ENCODE results near the gene SLC38A1.
"Not testable (repeated sequence)": the region's sequence is repeated elsewhere in the genome, so short reads cannot be mapped to it uniquely, and the experiment has no call there.

The SLC38A1 gene

DNA sequence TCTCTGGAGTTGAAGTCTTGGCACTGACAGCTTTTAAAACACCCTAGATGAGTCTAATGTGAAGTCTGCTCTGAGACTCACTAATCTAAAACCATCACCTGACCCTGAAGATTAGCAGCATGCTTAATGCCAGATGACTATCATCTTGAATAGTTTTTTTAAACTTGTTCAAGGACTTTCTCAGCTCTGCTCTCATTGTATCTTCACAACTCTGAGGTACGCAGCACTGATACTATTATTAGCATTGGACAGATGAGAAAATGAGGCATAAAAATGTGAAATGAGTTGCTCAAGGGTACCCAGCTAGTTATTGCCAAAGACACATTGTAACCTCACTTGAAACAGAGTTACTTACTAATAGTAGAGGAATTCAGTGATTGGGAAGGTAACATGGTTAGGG lies 4.8 kb downstream of the SLC38A1 start:
- no peak for DNase-seq (ENCODE audit: low read depth)

- DNase-seq (ENCODE audit: low read depth): no peak
Measured at GRCh38 chr12:46263140-46264016, 5.5 kb downstream of the SLC38A1 start.

DNA sequence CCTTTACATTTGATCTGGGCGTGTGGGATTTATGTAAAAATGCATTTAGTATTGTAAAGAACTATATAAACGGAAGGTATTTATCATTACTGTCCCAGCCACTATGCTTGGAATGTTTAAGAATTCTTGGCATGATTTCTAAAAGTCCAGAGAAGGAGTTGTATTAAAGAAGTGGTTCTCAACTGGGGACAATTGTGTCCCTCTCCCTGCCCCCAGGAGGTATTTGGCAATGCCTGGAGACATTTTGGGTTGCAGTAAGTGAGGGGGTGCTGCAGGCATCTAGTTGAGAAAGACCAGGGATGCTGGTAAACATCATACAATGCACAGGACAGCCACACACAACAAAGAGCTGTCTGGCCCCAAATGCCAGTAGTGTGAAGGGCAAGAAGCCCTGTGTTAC lies 7.2 kb downstream of the SLC38A1 start:
- DNase-seq (ENCODE audit: low read depth): no peak

- no peak for DNase-seq (ENCODE audit: low read depth)
Measured at GRCh38 chr12:46260913-46261476, 7.8 kb downstream of the SLC38A1 start.

DNA sequence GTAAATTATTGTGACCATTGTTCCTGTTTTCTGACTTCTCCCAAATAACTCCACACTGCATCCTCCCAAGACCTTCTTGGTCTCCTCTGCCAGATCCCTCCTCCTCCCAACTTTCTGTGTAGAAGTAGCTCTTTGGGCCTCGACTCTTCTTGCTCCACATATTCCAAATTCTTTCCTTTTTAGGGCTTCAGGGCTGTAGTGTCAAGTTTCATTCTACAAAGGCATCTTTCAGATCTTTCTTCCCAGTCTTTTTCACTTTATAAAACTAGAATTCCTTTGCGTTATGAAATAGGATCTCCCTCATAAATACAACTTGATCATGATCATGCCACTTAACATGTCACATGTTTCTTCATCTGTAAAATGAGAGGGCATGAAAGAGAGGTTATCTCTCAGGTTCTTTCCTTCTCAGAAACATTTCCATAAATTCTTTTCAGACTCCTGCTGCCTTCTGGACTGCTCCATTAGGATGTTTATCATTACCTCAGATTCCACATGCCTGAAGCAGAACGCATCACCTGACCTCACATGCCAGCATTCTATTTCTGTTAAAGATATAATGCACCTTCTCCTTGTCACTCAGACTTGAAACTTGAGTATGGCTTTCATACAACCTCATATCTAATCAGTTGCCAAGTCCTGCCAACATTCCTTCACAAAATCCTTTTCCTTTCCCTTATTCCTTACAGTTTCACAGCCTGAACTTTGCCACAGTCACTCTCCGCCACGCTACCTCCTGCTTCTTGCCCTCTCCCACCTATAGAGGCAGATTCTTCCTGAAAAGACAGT lies 8.5 kb downstream of the SLC38A1 start:
- DNase-seq (ENCODE audit: low read depth): no peak

DNA sequence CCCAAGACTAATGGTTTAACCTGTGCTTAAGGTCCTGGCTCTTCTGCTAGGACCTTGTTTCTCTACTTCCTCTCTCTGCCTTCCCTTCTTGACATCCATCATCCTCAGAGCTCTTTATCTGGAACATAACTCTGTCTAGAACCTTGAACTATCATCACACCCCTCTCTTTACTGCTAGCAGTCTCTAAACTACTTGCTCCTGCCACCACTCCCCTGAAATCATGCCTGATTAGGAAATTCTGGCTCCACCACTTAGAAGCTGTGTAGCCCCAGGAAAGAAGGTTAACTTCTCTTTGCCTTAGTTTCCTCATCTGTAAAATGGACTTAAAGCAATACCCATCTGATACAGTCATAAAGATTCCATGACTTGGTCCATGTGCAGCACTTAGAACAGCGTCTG lies 9.1 kb downstream of the SLC38A1 start:
- DNase-seq (ENCODE audit: low read depth): no peak

DNA sequence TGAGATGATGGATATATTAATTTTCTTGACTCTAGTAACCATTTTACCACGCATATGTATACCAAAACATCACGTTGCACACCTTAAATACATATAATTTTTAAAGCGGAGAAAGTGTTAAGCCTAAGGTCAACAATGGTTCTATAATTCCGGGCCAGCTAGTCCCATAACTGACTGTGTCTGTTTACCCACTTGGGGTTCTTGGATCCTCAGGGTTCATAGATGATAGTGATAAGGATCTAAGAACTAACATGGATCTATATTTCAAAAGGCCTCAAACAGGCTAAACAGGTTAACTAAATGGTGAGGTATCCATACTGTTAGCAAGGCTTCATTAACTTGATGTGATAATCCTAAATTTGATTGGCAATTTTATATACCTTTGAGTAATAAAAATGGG lies 9.8 kb downstream of the SLC38A1 start:
- DNase-seq (ENCODE audit: low read depth): no peak

GRCh38 chr12:46258129-46258528 lies 10.7 kb downstream of the SLC38A1 start:
- DNase-seq (ENCODE audit: low read depth): no peak

GRCh38 chr12:46256942-46257341 lies 11.9 kb downstream of the SLC38A1 start:
- no peak for DNase-seq (ENCODE audit: low read depth)

DNA sequence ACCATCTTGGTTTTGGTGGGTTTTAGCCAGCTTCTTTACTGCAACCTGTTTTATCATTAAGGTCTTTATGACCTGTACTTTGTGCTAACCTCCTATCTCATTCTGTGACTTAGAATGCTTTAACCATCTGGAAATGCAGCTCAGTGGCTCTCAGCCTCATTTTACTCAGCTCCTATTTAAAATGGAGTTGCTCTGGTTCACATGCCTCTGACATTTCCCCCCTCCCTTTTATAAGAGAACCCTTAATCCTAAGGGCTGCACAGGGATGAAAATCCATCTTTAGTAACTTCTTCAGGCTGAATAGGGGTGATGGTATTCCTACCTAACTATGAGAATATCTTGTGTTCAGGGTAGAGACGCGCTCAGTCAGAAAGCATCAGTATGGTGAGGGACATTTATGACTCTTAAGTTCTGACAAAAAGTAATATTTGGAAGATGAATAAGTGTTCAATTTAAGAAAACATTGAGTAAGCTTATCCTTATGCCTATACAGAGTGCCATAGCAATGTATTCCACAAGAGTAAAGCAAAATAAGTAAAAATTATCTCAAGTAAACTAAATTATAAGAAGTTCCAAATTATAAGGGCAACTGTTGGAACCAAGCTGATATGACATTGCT lies 15.2 kb downstream of the SLC38A1 start:
- no peak for DNase-seq (ENCODE audit: low read depth)

DNA sequence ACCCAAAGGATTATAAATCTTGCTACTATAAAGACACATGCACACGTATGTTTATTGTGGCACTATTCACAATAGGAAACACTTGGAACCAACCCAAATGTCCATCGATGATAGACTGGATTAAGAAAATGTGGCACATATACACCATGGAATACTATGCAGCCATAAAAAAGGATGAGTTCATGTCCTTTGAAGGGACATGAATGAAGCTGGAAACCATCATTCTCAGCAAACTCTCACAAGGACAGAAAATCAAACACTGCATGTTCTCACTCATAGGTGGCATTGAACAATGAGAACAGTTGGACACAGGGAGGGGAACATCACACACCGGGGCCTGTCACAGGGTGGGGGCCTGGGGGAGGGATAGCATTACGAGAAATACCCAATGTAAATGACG lies 16.8 kb downstream of the SLC38A1 start:
- DNase-seq (ENCODE audit: low read depth): not testable (repeated sequence)

DNA sequence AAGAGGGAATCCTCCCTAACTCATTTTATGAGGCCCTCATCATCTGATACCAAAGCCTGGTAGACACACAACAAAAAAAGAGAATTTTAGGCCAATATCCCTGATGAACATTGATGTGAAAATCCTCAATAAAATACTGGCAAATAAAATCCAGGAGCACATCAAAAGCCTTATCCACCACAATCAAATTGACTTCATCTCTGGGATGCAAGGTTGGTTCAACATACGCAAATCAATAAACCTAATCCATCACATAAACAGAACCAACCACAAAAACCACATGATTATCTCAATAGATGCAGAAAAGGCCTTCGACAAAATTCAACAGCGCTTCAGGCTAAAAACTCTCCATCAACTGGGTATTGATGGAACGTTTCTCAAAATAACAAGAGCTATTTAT lies 18.9 kb downstream of the SLC38A1 start:
- DNase-seq (ENCODE audit: low read depth): not testable (repeated sequence)

- no peak for DNase-seq (ENCODE audit: low read depth)
Measured at GRCh38 chr12:46246021-46246700, 22.7 kb downstream of the SLC38A1 start.

DNA sequence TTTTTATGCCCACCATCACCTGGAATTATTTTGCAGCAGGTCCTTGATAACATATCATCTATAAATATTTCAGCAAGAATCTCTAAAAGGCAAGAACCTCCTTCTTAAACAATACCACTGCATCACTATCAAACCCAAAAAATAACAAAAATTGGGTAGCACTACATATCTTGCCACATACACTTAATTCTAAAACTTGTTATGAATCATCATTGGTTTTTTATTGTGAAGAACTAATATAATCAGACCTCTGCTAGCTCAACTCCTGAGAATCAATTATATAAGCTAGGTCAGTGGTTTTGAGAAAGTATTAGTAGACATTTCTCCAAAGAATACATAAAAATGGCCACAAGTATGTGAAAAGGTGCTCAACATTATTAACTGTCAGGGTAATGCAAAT lies 23.8 kb downstream of the SLC38A1 start:
- DNase-seq (ENCODE audit: low read depth): no peak

GRCh38 chr12:46244273-46244915 lies 24.4 kb downstream of the SLC38A1 start:
- DNase-seq (ENCODE audit: low read depth): no peak

DNA sequence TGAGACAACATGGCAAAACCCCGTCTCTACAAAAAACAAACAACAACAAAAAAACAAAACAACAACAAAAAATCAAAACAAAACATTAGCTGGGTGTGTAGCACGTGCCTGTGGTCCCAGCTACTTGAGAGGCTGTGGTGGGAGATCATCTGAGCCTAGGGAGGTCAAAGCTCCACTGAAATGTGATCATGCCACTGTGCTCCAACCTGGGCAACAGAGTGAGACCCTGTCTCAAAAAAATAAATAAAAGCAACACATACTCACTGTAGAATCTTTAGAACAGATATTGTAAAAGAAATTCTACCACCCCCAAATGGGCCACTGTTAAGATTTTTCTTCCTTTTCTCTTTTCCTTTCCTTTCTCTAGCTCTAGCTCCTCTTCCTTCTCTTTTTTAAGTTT lies 26.3 kb downstream of the SLC38A1 start:
- DNase-seq (ENCODE audit: low read depth): no peak

- no peak for DNase-seq (ENCODE audit: low read depth)
Measured at GRCh38 chr12:46240436-46240835, 28.4 kb downstream of the SLC38A1 start.

DNA sequence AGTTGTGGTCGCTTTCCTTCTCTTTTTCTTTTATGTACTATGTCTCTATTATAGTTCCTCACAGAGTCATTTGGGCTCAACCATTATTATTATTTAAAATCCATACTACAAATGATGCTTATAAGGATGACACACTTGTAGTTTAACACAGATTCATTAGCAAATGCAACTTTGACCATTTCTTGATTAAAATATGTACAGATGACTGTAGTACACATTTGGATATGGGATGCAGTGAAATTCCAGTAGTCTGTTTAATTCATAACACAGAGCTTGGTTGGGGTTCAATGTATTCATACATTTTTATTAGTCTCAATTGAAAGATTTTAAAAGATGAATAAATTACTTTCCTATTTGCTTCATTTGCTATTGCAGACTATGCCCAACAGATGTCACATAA lies 30.0 kb downstream of the SLC38A1 start:
- no peak for DNase-seq (ENCODE audit: low read depth)

DNA sequence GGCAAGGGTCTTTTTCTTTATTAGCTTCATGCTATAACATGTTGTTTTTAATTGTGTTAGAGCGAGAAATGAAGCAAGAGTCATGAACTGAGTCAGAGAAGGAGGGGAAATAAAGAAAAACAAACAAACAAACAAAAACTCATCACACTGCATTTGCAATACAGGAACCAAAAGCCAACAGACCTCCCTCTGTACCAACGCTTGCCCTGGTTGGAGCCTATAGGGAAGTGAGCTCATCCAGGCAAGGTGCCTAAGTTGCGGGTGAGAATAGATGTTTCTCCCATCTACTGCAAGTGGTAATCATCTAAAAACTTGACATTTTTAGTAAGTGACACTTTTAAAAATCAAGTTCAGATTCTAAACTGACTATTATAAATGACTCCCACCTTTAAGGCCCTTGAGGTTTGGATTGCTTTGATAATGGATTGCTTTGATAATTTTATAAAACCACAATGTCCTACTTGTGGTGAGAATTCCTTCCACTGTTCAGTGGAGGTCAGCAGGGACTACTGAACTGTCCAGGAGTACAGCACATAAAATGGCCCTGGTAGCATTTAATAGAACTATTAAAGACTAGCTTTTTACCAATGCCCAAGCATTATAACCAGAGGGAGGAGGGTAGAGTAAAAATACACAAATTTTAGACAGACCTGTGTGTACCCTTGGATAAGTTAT lies 31.3 kb downstream of the SLC38A1 start:
- DNase-seq (ENCODE audit: low read depth): no peak

GRCh38 chr12:46234000-46234399 lies 34.8 kb downstream of the SLC38A1 start:
- no peak for DNase-seq (ENCODE audit: low read depth)

GRCh38 chr12:46233423-46233822 lies 35.4 kb downstream of the SLC38A1 start:
- DNase-seq (ENCODE audit: low read depth): no peak
